ENCODE data around the gene EIF5A. TPM values are rescaled to one million over a fixed set of nuclear protein-coding genes. Genes with fewer than 3 reads are reported as not detected.

The EIF5A gene
- polyA plus RNA-seq, 2 of the 4 experiments (the other 2 are of a cell fraction), result 969 to 1,918 TPM

GRCh38 chr17:7296189-7296861, 11.1 kb upstream of the EIF5A start:
- ChIA-PET CTCF (interaction anchor here (0.6 to 11.0 kb wide), 64 partner anchors 9 to 275 kb away, joined by 3 to 446 read pairs (median 5); partner anchors contain the start of genes ACADVL, ACAP1, ASGR1 and CTDNEP1), POLR2A (interaction anchor here (1.3 kb wide), 5 partner anchors 15 to 251 kb away, joined by 3 to 5 read pairs (median 3); partner anchors contain the start of gene SLC2A4)
- peak overlapping the region; percentile 39 to 82; a peak in 5 of 6 replicates for H3K27ac ChIP-seq
- peaks cover 22% of the 10 kb centered on the region; the same call in 2 of the 3 replicates for H3K4me1 ChIP-seq
- no peaks in the 10 kb centered on the region for H3K9me3 ChIP-seq
- DNase-seq (ENCODE audit: low read depth in 1 of 2, low spot score in 1 of 2), result peak; percentile 86 to 89
- peak overlapping the region; percentile 67 for H3K4me2 ChIP-seq
- FAIRE-seq, result no peak
- no peak overlapping the region; the same call in 2 of the 3 replicates for H3K4me3 ChIP-seq
- WGBS (ENCODE audit: missing lambda C conversion rate), result 21% methylated on average over 24 of the region's 51 CpGs
- ATAC-seq, result peak; percentile 81 to 87
- TF ChIP-seq, protein P1, sequence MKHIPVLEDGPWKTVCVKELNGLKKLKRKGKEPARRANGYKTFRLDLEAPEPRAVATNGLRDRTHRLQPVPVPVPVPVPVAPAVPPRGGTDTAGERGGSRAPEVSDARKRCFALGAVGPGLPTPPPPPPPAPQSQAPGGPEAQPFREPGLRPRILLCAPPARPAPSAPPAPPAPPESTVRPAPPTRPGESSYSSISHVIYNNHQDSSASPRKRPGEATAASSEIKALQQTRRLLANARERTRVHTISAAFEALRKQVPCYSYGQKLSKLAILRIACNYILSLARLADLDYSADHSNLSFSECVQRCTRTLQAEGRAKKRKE (CRISPR knock-in tag; IDR thresholded peaks at IDR 0.05; ENCODE audit: low read depth), result peak; percentile 92
- TF ChIP-seq CBX2 (IDR thresholded peaks at IDR 0.05; ENCODE audit: borderline replicate concordance, low read depth), result no peak
- no peak; the same call in 1 of the 2 replicates for TF ChIP-seq RNF2 (IDR thresholded peaks at IDR 0.05; ENCODE audit: borderline replicate concordance, low read depth)
- no peak for TF ChIP-seq HDAC2 (IDR thresholded peaks at IDR 0.05)
- no peak for TF ChIP-seq MAZ (IDR thresholded peaks at IDR 0.05; ENCODE audit: borderline replicate concordance, low read depth, low read length)
- no peak for TF ChIP-seq JUNB (IDR thresholded peaks at IDR 0.05)
- no peak for TF ChIP-seq EP300 (IDR thresholded peaks at IDR 0.05)
- TF ChIP-seq ESRRA (IDR thresholded peaks at IDR 0.05; ENCODE audit: borderline replicate concordance, low read length), result 0 out of 2 replicates have a peak, but pooled peaks have one; percentile 25
- 0 out of 2 replicates have a peak, but pooled peaks have one; percentile 75 for TF ChIP-seq HEYL (CRISPR knock-in tag; IDR thresholded peaks at IDR 0.05)
- TF ChIP-seq POLR2AphosphoS2 (conservative IDR thresholded peaks at IDR 0.05; ENCODE audit: low read length), result no peak
- no peak for TF ChIP-seq HOXA7 (CRISPR knock-in tag; IDR thresholded peaks at IDR 0.05)
- no peak for TF ChIP-seq ZNF302 (CRISPR knock-in tag; IDR thresholded peaks at IDR 0.05)
- no peak for TF ChIP-seq CHD2 (IDR thresholded peaks at IDR 0.05; ENCODE audit: low read length, partially characterized antibody)
- TF ChIP-seq HOXB13 (CRISPR knock-in tag; IDR thresholded peaks at IDR 0.05; ENCODE audit: low read depth), result peak; percentile 84; the same call in 1 of the 2 replicates
- no peak for TF ChIP-seq RFX5 (IDR thresholded peaks at IDR 0.05)
- TF ChIP-seq, protein P2, sequence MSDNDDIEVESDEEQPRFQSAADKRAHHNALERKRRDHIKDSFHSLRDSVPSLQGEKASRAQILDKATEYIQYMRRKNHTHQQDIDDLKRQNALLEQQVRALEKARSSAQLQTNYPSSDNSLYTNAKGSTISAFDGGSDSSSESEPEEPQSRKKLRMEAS (IDR thresholded peaks at IDR 0.05), result peak; percentile 99
- TF ChIP-seq BHLHE40 (IDR thresholded peaks at IDR 0.05; ENCODE audit: low read depth, low read length), result peak; percentile 85
- no peak for TF ChIP-seq CBX8 (IDR thresholded peaks at IDR 0.05)
- TF ChIP-seq EHF (CRISPR knock-in tag; IDR thresholded peaks at IDR 0.05), result 0 out of 2 replicates have a peak, but pooled peaks have one; percentile 21
- no peak for TF ChIP-seq RCOR1 (IDR thresholded peaks at IDR 0.05; ENCODE audit: low read depth, low read length)
- peak; percentile 99 for TF ChIP-seq SMC3 (IDR thresholded peaks at IDR 0.05)
- no peak for TF ChIP-seq CEBPB (IDR thresholded peaks at IDR 0.05)
- TF ChIP-seq TFCP2L1 (CRISPR knock-in tag; IDR thresholded peaks at IDR 0.05), result no peak
- TF ChIP-seq NFE2L2 (conservative IDR thresholded peaks at IDR 0.05; ENCODE audit: low read length), result 0 out of 2 replicates have a peak, but pooled peaks have one; percentile 9
- no peak for TF ChIP-seq NR3C1 (IDR thresholded peaks at IDR 0.05)
- TF ChIP-seq SREBF2 (IDR thresholded peaks at IDR 0.05), result no peak
- peak; percentile 94 for TF ChIP-seq MYC (IDR thresholded peaks at IDR 0.05; ENCODE audit: borderline replicate concordance, low read length)
- no peak for TF ChIP-seq KDM1A (IDR thresholded peaks at IDR 0.05; ENCODE audit: low read depth)
- TF ChIP-seq NPAS2 (CRISPR knock-in tag; IDR thresholded peaks at IDR 0.05; ENCODE audit: borderline replicate concordance), result peak; percentile 97
- TF ChIP-seq ZC3H11A (IDR thresholded peaks at IDR 0.05), result no peak
- TF ChIP-seq TP53 (CRISPR knock-in tag; IDR thresholded peaks at IDR 0.05), result peak; percentile 64; the same call in 1 of the 2 replicates
- TF ChIP-seq, protein P3, sequence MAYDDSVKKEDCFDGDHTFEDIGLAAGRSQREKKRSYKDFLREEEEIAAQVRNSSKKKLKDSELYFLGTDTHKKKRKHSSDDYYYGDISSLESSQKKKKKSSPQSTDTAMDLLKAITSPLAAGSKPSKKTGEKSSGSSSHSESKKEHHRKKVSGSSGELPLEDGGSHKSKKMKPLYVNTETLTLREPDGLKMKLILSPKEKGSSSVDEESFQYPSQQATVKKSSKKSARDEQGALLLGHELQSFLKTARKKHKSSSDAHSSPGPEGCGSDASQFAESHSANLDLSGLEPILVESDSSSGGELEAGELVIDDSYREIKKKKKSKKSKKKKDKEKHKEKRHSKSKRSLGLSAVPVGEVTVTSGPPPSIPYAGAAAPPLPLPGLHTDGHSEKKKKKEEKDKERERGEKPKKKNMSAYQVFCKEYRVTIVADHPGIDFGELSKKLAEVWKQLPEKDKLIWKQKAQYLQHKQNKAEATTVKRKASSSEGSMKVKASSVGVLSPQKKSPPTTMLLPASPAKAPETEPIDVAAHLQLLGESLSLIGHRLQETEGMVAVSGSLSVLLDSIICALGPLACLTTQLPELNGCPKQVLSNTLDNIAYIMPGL (CRISPR knock-in tag; IDR thresholded peaks at IDR 0.05; ENCODE audit: borderline replicate concordance), result 0 out of 2 replicates have a peak, but pooled peaks have one; percentile 57
- no peak for TF ChIP-seq POLR2A (IDR thresholded peaks at IDR 0.05; ENCODE audit: low read length)
- no peak for TF ChIP-seq ZFP36 (IDR thresholded peaks at IDR 0.05; ENCODE audit: borderline replicate concordance, partially characterized antibody)
- TF ChIP-seq GATA3 (IDR thresholded peaks at IDR 0.05; ENCODE audit: borderline replicate concordance), result no peak
- no peak for TF ChIP-seq MAFK (IDR thresholded peaks at IDR 0.05; ENCODE audit: partially characterized antibody)
- TF ChIP-seq, protein P4, sequence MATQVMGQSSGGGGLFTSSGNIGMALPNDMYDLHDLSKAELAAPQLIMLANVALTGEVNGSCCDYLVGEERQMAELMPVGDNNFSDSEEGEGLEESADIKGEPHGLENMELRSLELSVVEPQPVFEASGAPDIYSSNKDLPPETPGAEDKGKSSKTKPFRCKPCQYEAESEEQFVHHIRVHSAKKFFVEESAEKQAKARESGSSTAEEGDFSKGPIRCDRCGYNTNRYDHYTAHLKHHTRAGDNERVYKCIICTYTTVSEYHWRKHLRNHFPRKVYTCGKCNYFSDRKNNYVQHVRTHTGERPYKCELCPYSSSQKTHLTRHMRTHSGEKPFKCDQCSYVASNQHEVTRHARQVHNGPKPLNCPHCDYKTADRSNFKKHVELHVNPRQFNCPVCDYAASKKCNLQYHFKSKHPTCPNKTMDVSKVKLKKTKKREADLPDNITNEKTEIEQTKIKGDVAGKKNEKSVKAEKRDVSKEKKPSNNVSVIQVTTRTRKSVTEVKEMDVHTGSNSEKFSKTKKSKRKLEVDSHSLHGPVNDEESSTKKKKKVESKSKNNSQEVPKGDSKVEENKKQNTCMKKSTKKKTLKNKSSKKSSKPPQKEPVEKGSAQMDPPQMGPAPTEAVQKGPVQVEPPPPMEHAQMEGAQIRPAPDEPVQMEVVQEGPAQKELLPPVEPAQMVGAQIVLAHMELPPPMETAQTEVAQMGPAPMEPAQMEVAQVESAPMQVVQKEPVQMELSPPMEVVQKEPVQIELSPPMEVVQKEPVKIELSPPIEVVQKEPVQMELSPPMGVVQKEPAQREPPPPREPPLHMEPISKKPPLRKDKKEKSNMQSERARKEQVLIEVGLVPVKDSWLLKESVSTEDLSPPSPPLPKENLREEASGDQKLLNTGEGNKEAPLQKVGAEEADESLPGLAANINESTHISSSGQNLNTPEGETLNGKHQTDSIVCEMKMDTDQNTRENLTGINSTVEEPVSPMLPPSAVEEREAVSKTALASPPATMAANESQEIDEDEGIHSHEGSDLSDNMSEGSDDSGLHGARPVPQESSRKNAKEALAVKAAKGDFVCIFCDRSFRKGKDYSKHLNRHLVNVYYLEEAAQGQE (IDR thresholded peaks at IDR 0.05), result no peak
- no peak for TF ChIP-seq JUN (IDR thresholded peaks at IDR 0.05)

Data from A549 (cell line).